H1 (cell line): Measurements from ENCODE around the gene GALNT9. TPM values are rescaled to one million over a fixed set of nuclear protein-coding genes. Genes with fewer than 3 reads are reported as not detected.

Experiments used
- CHD1 ChIP-seq: IDR thresholded peaks from 2 replicates; pipeline ENCODE4 v1.6.1; 2012; ENCODE audit warnings: low read depth, low read length, improper control_type of control experiment
- CHD7 ChIP-seq: fragments of 300-600 bp; sonication (generic); IDR thresholded peaks from 2 replicates; pipeline ENCODE4 v1.7.1; 2012; ENCODE audit warnings: low read length, moderate library complexity, mild to moderate bottlenecking, inconsistent platforms; ENCODE audit not compliant: insufficient replicate concordance
- GABPA ChIP-seq: IDR thresholded peaks from 2 replicates; pipeline ENCODE4 v1.6.1; 2011; ENCODE audit warnings: mild to moderate bottlenecking, low read length, moderate library complexity, borderline replicate concordance; ENCODE audit not compliant: insufficient read depth
- KDM5A ChIP-seq: fragments of 200-600 bp; IDR thresholded peaks from 2 replicates; pipeline ENCODE4 v1.7.1; 2012; ENCODE audit warnings: mild to moderate bottlenecking, low read length, inconsistent platforms, mixed read lengths
- RAD21 ChIP-seq, 2 experiments: IDR thresholded peaks in 1 of 2; conservative IDR thresholded peaks in 1 of 2; 2 replicates each; pipeline ENCODE4 v1.6.1; 2011; ENCODE audit warnings: low read depth in 2 of 2, low read length in 2 of 2, improper control_type of control experiment in 1 of 2, inconsistent platforms in 1 of 2, mild to moderate bottlenecking in 1 of 2, moderate library complexity in 1 of 2
- RBBP5 ChIP-seq: IDR thresholded peaks from 2 replicates; pipeline ENCODE4 v1.7.1; 2012; ENCODE audit warnings: low read depth, mild to moderate bottlenecking, inconsistent platforms, low read length, moderate library complexity, borderline replicate concordance
- SP4 ChIP-seq: IDR thresholded peaks from 2 replicates; pipeline ENCODE4 v1.6.1; 2012; ENCODE audit warnings: low read length, inconsistent platforms
- polyA plus RNA-seq, 7 experiments: library from polyadenylated mRNA; depleted of rRNA in 3 of 7; stranded (reverse) in 5 of 7; unstranded in 2 of 7; fragments of >200 nt in 5 of 7; fragments of 200-250 nt in 2 of 7; gene quantifications; 1 replicate in 5 of 7; 2 replicates in 1 of 7; 4 replicates in 1 of 7; pipeline versions ENCODE4 v1.2.1 to v1.2.3, GENCODE V29; 2011 to 2013; ENCODE audit warnings: missing spikeins in 2 of 7, mixed read lengths in 2 of 7
- total RNA-seq: library from RNA; stranded (reverse); fragmentation: NEBNext Ultra II Directional; extraction: Animal tissue kit (Norgen Biotek cat#: 25700); gene quantifications from 2 replicates; pipeline ENCODE4 v1.2.1, GENCODE V29; 2021

GALNT9 gene
- total and polyA plus RNA-seq, 2 of the 8 experiments (the other 6 are each of a cell fraction or from before 2014, with no cell fraction given), result 2.0 to 3.6 TPM

- TF ChIP-seq CHD7 (no peak), RBBP5 (no peak), KDM5A (no peak), GABPA (no peak), SP4 (no peak), RAD21 (IDR thresholded peaks at IDR 0.05 in 1 of 2, conservative IDR thresholded peaks at IDR 0.05 in 1 of 2; ENCODE audit: low read depth in 2 of 2, low read length in 2 of 2) (no peak), CHD1 (no peak)
Measured at GRCh38 chr12:132270969-132271754, 58.2 kb downstream of the GALNT9 start (continued).
